Heart right ventricle (tissue), 16 donors: ENCODE data around the gene FAR1. TPM values are rescaled to one million over a fixed set of nuclear protein-coding genes. Genes with fewer than 3 reads are reported as not detected.

ENCODE experiments used
- ATAC-seq, 8 donors: fragments of 200-7000 bp; cut with Tn5 transposase; one replicate each; pipeline ENCODE4 v1.9.1; 2020; ENCODE audit warnings: mild to moderate bottlenecking in 8 of 8, moderate library complexity in 8 of 8, moderate number of reproducible peaks in 1 of 8
- DNase-seq, 2 donors: peaks; one replicate each; pipeline ENCODE4 v3.0.0-alpha.2; 2020
- H3K27ac ChIP-seq, 10 donors: fragments of 200-600 bp; sonication (generic) in 2 of 10; one replicate each; pipeline versions ENCODE4 v1.5.0 to v1.8.0; 2020 to 2022; ENCODE audit warnings: mild to moderate bottlenecking in 3 of 10
- H3K27me3 ChIP-seq, 7 donors: fragments of 200-600 bp; one replicate each; pipeline ENCODE4 v1.8.0; 2021 to 2022; ENCODE audit warnings: mild to moderate bottlenecking in 2 of 7
- H3K36me3 ChIP-seq, 9 donors: fragments of 200-600 bp; sonication (generic) in 1 of 9; one replicate each; pipeline versions ENCODE4 v1.5.0 to v1.8.0; 2020 to 2022; ENCODE audit warnings: mild to moderate bottlenecking in 2 of 9
- H3K4me1 ChIP-seq, 9 donors: fragments of 200-600 bp; sonication (generic) in 1 of 9; one replicate each; pipeline versions ENCODE4 v1.5.0 to v1.8.0; 2020 to 2022; ENCODE audit warnings: mild to moderate bottlenecking in 4 of 9
- H3K4me3 ChIP-seq, 10 donors: fragments of 200-600 bp; sonication (generic) in 2 of 10; one replicate each; pipeline versions ENCODE4 v1.5.0 to v1.8.0; 2020 to 2022; ENCODE audit warnings: mild to moderate bottlenecking in 7 of 10, moderate library complexity in 2 of 10
- H3K9me3 ChIP-seq, 11 donors: fragments of 200-600 bp in 10 of 11; sonication (generic) in 2 of 11; one replicate each; pipeline versions ENCODE4 v1.5.0 to v1.8.0; 2013 to 2022; ENCODE audit warnings: mild to moderate bottlenecking in 2 of 11, control low read depth in 1 of 11, moderate library complexity in 1 of 11
- WGBS, 2 donors: extraction: QIAGEN DNeasy Blood & Tissue Kit; methylation state at CpG; one replicate each; pipeline ENCODE4 v1.1.7; 2013; ENCODE audit warnings: inconsistent platforms in 1 of 2; 5-methylcytosine and 5-hydroxymethylcytosine counted together
- intact Hi-C, 10 donors: fragments of 100-400 bp; cut with DNase I; formaldehyde crosslinking; loops; one replicate each; pipeline versions ENCODE4 v1.11.1 to v1.14.2; 2022
- polyA plus RNA-seq, 2 donors: library from polyadenylated mRNA; stranded (reverse); fragments of 200-250 nt; gene quantifications; one replicate each; pipeline ENCODE4 v1.2.3, GENCODE V29; 2013
- total RNA-seq, 10 donors: library from RNA; stranded (reverse); fragmentation: NEBNext Ultra II Directional in 3 of 10; extraction: Animal tissue kit (Norgen Biotek cat#: 25700) in 3 of 10; gene quantifications; one replicate each; pipeline versions ENCODE4 v1.2.1 to v1.2.4, GENCODE V29; 2021 to 2023
- TF ChIP-seq, protein P1 (sequence below), 9 donors: fragments of 200-600 bp; sonication (generic) in 2 of 9; IDR thresholded peaks; one replicate each; pipeline versions ENCODE4 v1.5.0 to v1.8.0; 2021 to 2022; ENCODE audit warnings: antibody characterized with exemption in 9 of 9, mild to moderate bottlenecking in 5 of 9, moderate library complexity in 1 of 9
- donor health status: Arrhythmogenic right ventricular cardiomyopathy.
- donor health status: ischemic (EF 13 %, LVEDD 7.1; RV severe dilation, severe dysfunction).
- donor health status: healthy with polysubstance abuse.
- donor health status: DM: no; HTN: yes; CAD: no.
- donor health status: DM: no; HTN: no; CAD: no.
- donor health status: ischemic (EF 25% LVEDD 6.9; RV normal size, moderate dysfunction).
- donor health status: ischemic (EF 25% LVEDD 5.7; RV mildly dilated, moderate dysfunction).
- donor health status: healthy.
- donor health status: DM: yes; HTN: yes; CAD: no.
- donor health status: Ischemic cardiomyopathy.
- donor health status: ischemic (EF 35%, LVEDD 5.7; RV mildly dilated, moderate dysfunction).
- donor health status: nonischemic (EF 11% LVEDD 7.7; RV severe dilation, severe dysfunction).
- donor health status: DM: yes; HTN: yes; CAD: no.
- donor health status: PGD.
- donor health status: ischemic (EF 29% LVEDD 5.4; RV normal size, mild dysfunction).
- donor health status: nonischemic (EF 23%, LVEDD 6.1; RV moderate dilation, normal function).

FAR1 gene
- total and polyA plus RNA-seq, 12 donors: 13.3 to 45.9 (median 36.1) TPM

DNA sequence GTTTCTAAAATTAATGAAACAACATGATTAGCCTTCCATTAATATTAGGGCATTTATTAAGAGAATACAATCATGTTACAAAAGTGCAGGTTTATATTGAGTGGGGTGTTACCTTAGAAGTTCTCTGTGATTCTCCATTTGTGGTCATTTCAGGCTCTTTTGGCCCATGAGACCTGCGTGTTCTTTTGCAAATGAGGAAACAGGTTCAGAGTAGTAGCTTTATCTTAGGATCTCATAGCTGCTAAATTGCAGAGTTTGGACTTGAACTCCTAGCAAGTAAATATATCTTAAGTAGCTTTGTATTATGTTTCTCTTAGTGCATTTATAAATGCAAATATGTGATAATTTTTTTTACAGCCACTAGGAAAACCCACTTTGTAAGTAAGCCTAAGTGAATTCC, 18.3 kb downstream of the FAR1 start:
- H3K4me1 ChIP-seq: peaks cover 0 to 57% (median 47%) of the 10 kb centered on the region in 9 donors
- no peaks in the 10 kb centered on the region for H3K9me3 ChIP-seq
- no peak for ATAC-seq
- peak overlapping the region in 2 of 10 donors; percentile 9 to 59 for H3K27ac ChIP-seq
- intact Hi-C loops: no loop called here
- no peak overlapping the region for H3K4me3 ChIP-seq
- WGBS, 2 donors: 60 to 79% methylated on average over 1 of the region's 1 CpG
- no peaks in the 10 kb centered on the region for H3K36me3 ChIP-seq
- TF ChIP-seq, protein P1, sequence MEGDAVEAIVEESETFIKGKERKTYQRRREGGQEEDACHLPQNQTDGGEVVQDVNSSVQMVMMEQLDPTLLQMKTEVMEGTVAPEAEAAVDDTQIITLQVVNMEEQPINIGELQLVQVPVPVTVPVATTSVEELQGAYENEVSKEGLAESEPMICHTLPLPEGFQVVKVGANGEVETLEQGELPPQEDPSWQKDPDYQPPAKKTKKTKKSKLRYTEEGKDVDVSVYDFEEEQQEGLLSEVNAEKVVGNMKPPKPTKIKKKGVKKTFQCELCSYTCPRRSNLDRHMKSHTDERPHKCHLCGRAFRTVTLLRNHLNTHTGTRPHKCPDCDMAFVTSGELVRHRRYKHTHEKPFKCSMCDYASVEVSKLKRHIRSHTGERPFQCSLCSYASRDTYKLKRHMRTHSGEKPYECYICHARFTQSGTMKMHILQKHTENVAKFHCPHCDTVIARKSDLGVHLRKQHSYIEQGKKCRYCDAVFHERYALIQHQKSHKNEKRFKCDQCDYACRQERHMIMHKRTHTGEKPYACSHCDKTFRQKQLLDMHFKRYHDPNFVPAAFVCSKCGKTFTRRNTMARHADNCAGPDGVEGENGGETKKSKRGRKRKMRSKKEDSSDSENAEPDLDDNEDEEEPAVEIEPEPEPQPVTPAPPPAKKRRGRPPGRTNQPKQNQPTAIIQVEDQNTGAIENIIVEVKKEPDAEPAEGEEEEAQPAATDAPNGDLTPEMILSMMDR (IDR thresholded peaks at IDR 0.05): no peak
- DNase-seq: no peak
- H3K27me3 ChIP-seq: no peaks in the 10 kb centered on the region

DNA sequence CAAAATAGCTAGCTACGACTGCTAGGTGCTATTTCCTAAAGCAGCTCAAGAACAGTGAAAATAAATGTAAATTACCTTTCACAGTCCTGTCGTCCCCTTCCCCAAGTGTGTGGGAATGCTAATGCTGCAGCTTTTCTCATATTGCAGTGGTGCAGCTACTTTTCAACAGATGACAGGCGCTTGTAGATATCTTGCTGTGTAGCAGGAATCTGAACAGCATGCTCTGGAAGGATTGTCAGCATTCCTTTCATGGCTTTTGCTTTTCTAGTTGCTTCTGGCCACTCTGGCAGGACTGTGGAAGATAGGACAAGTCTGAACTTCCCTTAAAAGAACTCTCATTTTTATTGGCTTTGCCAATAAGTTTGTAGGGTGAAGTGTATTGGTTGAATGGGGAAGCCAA, 18.8 kb downstream of the FAR1 start:
- TF ChIP-seq, protein P1 (IDR thresholded peaks at IDR 0.05): no peak
- no peaks in the 10 kb centered on the region for H3K9me3 ChIP-seq
- peak in 4 of 8 donors; percentile 14 to 76 (median 64) for ATAC-seq
- 59 to 73% methylated on average over 3 of the region's 3 CpGs for WGBS, 2 donors
- H3K27ac ChIP-seq: no peak overlapping the region
- no peak for DNase-seq
- no peak overlapping the region for H3K4me3 ChIP-seq
- no peaks in the 10 kb centered on the region for H3K36me3 ChIP-seq
- intact Hi-C loops: no loop called here
- H3K4me1 ChIP-seq: peaks cover 0 to 52% (median 42%) of the 10 kb centered on the region in 9 donors
- H3K27me3 ChIP-seq: no peaks in the 10 kb centered on the region

GRCh38 chr11:13691286-13691899, 22.9 kb downstream of the FAR1 start:
- no peak overlapping the region for H3K4me3 ChIP-seq
- H3K9me3 ChIP-seq: no peaks in the 10 kb centered on the region
- no peaks in the 10 kb centered on the region for H3K27me3 ChIP-seq
- WGBS, 2 donors: 98 to 99% methylated on average over 3 of the region's 3 CpGs
- TF ChIP-seq, protein P1 (IDR thresholded peaks at IDR 0.05): no peak
- ATAC-seq (no peak), DNase-seq (no peak)
- H3K36me3 ChIP-seq: peaks cover 0 to 19% (median 4%) of the 10 kb centered on the region in 9 donors
- no peak overlapping the region for H3K27ac ChIP-seq
- intact Hi-C loops: no loop called here
- H3K4me1 ChIP-seq: peaks cover 0 to 28% (median 20%) of the 10 kb centered on the region in 9 donors

DNA sequence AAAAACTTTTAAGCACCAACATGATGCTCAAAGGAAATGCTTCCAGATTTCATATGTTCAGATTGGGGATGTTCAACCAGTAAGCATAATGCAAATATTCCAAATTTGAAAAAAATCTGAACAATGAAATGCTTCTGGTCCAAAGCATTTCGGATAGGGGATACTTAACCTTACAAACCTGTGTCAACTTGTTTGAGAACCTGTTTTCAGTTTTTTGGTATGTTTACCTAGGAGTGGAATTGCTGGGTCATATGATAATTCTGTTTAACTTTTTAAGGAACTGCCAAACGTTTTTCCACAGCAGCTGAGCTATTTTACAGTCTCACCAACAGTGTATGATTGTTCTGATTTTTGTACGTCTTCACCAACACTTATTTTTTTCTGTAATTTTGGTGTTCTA, 23.7 kb downstream of the FAR1 start:
- WGBS, 2 donors: 67 to 74% methylated on average over 3 of the region's 3 CpGs
- H3K27me3 ChIP-seq: no peaks in the 10 kb centered on the region
- no peak for ATAC-seq
- DNase-seq: no peak
- peaks cover 0 to 26% (median 4%) of the 10 kb centered on the region in 9 donors for H3K36me3 ChIP-seq
- H3K4me3 ChIP-seq: no peak overlapping the region
- TF ChIP-seq, protein P1 (IDR thresholded peaks at IDR 0.05): no peak
- H3K4me1 ChIP-seq: peaks cover 0 to 22% (median 14%) of the 10 kb centered on the region in 9 donors
- intact Hi-C loops: no loop called here
- no peak overlapping the region for H3K27ac ChIP-seq
- no peaks in the 10 kb centered on the region for H3K9me3 ChIP-seq
